ENCODE measurements around the gene RAB3IL1. TPM values are rescaled to one million over a fixed set of nuclear protein-coding genes. Genes with fewer than 3 reads are reported as not detected.

The RAB3IL1 gene
- total RNA-seq, 4 donors from 2014 or later, result 14.0 to 31.5 (median 14.2) TPM

DNA sequence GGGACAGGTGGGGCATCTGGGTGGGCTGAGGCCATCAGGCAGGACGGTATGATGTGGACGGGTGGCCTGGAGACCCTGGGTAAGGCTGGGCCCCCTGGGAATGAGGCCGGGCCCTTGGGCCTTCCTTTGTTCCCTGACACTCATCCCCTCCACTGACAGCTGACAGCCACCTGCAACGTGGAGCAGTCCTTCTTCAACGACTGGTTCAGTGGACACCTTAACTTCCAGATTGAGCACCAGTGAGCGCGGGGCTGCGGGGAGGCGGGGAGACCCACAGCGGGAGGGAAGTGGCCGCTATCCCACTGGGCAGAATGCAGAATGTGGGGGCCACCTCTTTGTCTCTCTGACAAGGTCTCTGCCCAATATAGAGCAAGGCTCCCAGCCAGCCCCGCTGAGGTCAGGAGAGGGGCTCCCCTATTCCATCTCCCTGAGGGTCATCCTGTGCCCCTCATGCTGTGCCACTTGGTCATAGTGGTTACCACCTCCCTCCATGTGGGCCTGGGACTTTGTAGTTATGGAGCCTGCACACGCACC is 53.8 kb downstream of the RAB3IL1 start:
- Histone ChIP-seq H3K36me3 (peaks cover 0 to 85% (median 20%) of the 10 kb centered on the region in 4 donors), H3K4me1 (peaks cover 0 to 10% (median 9%) of the 10 kb centered on the region in 4 donors), H3K27ac (replicated peaks in 1 of 4) (no peak overlapping the region), H3K27me3 (no peaks in the 10 kb centered on the region), H3K4me3 (no peak overlapping the region), H3K9me3 (no peaks in the 10 kb centered on the region)
- TF ChIP-seq EP300 (IDR thresholded peaks at IDR 0.05) (no peak), POLR2AphosphoS5 (IDR thresholded peaks at IDR 0.05) (no peak), POLR2A (IDR thresholded peaks at IDR 0.05; ENCODE audit: low read depth) (no peak)
- TF ChIP-seq, protein P1, sequence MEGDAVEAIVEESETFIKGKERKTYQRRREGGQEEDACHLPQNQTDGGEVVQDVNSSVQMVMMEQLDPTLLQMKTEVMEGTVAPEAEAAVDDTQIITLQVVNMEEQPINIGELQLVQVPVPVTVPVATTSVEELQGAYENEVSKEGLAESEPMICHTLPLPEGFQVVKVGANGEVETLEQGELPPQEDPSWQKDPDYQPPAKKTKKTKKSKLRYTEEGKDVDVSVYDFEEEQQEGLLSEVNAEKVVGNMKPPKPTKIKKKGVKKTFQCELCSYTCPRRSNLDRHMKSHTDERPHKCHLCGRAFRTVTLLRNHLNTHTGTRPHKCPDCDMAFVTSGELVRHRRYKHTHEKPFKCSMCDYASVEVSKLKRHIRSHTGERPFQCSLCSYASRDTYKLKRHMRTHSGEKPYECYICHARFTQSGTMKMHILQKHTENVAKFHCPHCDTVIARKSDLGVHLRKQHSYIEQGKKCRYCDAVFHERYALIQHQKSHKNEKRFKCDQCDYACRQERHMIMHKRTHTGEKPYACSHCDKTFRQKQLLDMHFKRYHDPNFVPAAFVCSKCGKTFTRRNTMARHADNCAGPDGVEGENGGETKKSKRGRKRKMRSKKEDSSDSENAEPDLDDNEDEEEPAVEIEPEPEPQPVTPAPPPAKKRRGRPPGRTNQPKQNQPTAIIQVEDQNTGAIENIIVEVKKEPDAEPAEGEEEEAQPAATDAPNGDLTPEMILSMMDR (IDR thresholded peaks at IDR 0.05), result no peak
- intact Hi-C loops (cut with DNase I), result no loop called here
- DNase-seq (ENCODE audit: extremely low spot score), result no peak
- 92% methylated on average over 4 of the region's 13 CpGs for WGBS

- Histone ChIP-seq H3K36me3 (peaks cover under 1 to 91% (median 20%) of the 10 kb centered on the region in 4 donors), H3K4me3 (no peak overlapping the region), H3K27ac (replicated peaks in 1 of 4) (no peak overlapping the region), H3K27me3 (no peaks in the 10 kb centered on the region), H3K4me1 (peaks cover 0 to 10% (median 9%) of the 10 kb centered on the region in 4 donors), H3K9me3 (no peaks in the 10 kb centered on the region)
- 82% methylated on average over 10 of the region's 18 CpGs for WGBS
- TF ChIP-seq POLR2AphosphoS5 (IDR thresholded peaks at IDR 0.05), result no peak
- TF ChIP-seq, protein P1 (IDR thresholded peaks at IDR 0.05), result no peak
- no peak for TF ChIP-seq POLR2A (IDR thresholded peaks at IDR 0.05; ENCODE audit: low read depth)
- TF ChIP-seq EP300 (IDR thresholded peaks at IDR 0.05), result no peak
- no peak for DNase-seq (ENCODE audit: extremely low spot score)
- intact Hi-C loops (cut with DNase I), result no loop called here
These were observed 54.4 kb downstream of the RAB3IL1 start for GRCh38 chr11:61862714-61863547.

GRCh38 chr11:61861634-61862033 is 55.7 kb downstream of the RAB3IL1 start:
- WGBS, result 78% methylated on average over 7 of the region's 9 CpGs
- H3K27ac ChIP-seq (replicated peaks in 1 of 4), result no peak overlapping the region
- TF ChIP-seq POLR2A (IDR thresholded peaks at IDR 0.05; ENCODE audit: low read depth), result no peak
- no peak for TF ChIP-seq POLR2AphosphoS5 (IDR thresholded peaks at IDR 0.05)
- TF ChIP-seq, protein P1 (IDR thresholded peaks at IDR 0.05), result no peak
- no peak for TF ChIP-seq EP300 (IDR thresholded peaks at IDR 0.05)

GRCh38 chr11:61860054-61860903 is 57.1 kb downstream of the RAB3IL1 start:
- DNase-seq (ENCODE audit: extremely low spot score), result no peak
- TF ChIP-seq, protein P1 (IDR thresholded peaks at IDR 0.05), result no peak
- no peak for TF ChIP-seq EP300 (IDR thresholded peaks at IDR 0.05)
- no peak for TF ChIP-seq POLR2A (IDR thresholded peaks at IDR 0.05; ENCODE audit: low read depth)
- no peak for TF ChIP-seq POLR2AphosphoS5 (IDR thresholded peaks at IDR 0.05)
- intact Hi-C loops (cut with DNase I), result no loop called here
- peak overlapping the region in 1 of 4 donors; percentile 34 for H3K27ac ChIP-seq (replicated peaks in 1 of 4)
- H3K27me3 ChIP-seq, result no peaks in the 10 kb centered on the region
- H3K4me1 ChIP-seq, result peaks cover 0 to 12% (median 9%) of the 10 kb centered on the region in 4 donors
- no peak overlapping the region for H3K4me3 ChIP-seq
- H3K36me3 ChIP-seq, result peaks cover 8 to 94% (median 22%) of the 10 kb centered on the region in 4 donors
- 76% methylated on average over 15 of the region's 16 CpGs for WGBS
- no peaks in the 10 kb centered on the region for H3K9me3 ChIP-seq

More at GRCh38 chr11:61861634-61862033, 55.7 kb downstream of the RAB3IL1 start:
- Histone ChIP-seq H3K4me3 (no peak overlapping the region), H3K36me3 (peaks cover 8 to 95% (median 25%) of the 10 kb centered on the region in 4 donors), H3K27me3 (no peaks in the 10 kb centered on the region), H3K9me3 (no peaks in the 10 kb centered on the region), H3K4me1 (peaks cover 0 to 10% (median 9%) of the 10 kb centered on the region in 4 donors)
- no peak for DNase-seq (ENCODE audit: extremely low spot score)
- intact Hi-C loops (cut with DNase I), result no loop called here
